ENCODE data around the gene ARL6IP1.

Gene ARL6IP1

DNA sequence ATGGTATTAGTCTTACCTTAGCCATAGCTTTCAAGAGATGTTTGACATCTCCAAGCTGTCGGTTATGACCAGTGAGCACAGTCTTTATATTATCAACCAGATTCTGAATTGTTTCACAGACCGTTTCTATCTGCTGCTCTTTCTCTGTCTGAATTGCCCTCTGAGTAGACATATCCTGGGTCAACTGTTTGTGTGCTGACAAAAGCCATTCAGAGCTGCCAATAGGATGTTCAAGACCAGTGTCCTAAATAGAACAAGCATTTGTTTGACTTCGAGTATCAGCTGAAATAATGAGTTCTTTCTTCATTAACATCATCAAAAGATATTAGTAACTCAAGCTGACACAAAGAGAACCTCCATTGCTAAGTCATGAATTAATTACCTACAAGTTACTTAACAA is 14.9 kb upstream of the ARL6IP1 start:
- no peak overlapping the region for H3K4me3 ChIP-seq (ENCODE audit: control insufficient read depth, low read depth, low read length)
- no peak for DNase-seq (ENCODE audit: low read depth)
- TF ChIP-seq CTCF (conservative IDR thresholded peaks at IDR 0.05; ENCODE audit: control insufficient read depth, insufficient read depth, low read depth, low read length), result no peak

- H3K4me3 ChIP-seq (ENCODE audit: control insufficient read depth, low read depth, low read length), result no peak overlapping the region
- no peak for DNase-seq (ENCODE audit: low read depth)
- TF ChIP-seq CTCF (conservative IDR thresholded peaks at IDR 0.05; ENCODE audit: control insufficient read depth, insufficient read depth, low read depth, low read length), result no peak
Observed at GRCh38 chr16:18811925-18812324, 10.6 kb upstream of the ARL6IP1 start.

GRCh38 chr16:18809165-18809564 is 7.8 kb upstream of the ARL6IP1 start:
- no peak for TF ChIP-seq CTCF (conservative IDR thresholded peaks at IDR 0.05; ENCODE audit: control insufficient read depth, insufficient read depth, low read depth, low read length)
- no peak for DNase-seq (ENCODE audit: low read depth)
- no peak overlapping the region for H3K4me3 ChIP-seq (ENCODE audit: control insufficient read depth, low read depth, low read length)

- DNase-seq (ENCODE audit: low read depth), result no peak
- H3K4me3 ChIP-seq (ENCODE audit: control insufficient read depth, low read depth, low read length), result no peak overlapping the region
- no peak for TF ChIP-seq CTCF (conservative IDR thresholded peaks at IDR 0.05; ENCODE audit: control insufficient read depth, insufficient read depth, low read depth, low read length)
Observed at GRCh38 chr16:18805257-18805773, 4.0 kb upstream of the ARL6IP1 start.

GRCh38 chr16:18804540-18804939 is 3.2 kb upstream of the ARL6IP1 start:
- TF ChIP-seq CTCF (conservative IDR thresholded peaks at IDR 0.05; ENCODE audit: control insufficient read depth, insufficient read depth, low read depth, low read length), result no peak
- H3K4me3 ChIP-seq (ENCODE audit: control insufficient read depth, low read depth, low read length), result no peak overlapping the region
- no peak for DNase-seq (ENCODE audit: low read depth)

DNA sequence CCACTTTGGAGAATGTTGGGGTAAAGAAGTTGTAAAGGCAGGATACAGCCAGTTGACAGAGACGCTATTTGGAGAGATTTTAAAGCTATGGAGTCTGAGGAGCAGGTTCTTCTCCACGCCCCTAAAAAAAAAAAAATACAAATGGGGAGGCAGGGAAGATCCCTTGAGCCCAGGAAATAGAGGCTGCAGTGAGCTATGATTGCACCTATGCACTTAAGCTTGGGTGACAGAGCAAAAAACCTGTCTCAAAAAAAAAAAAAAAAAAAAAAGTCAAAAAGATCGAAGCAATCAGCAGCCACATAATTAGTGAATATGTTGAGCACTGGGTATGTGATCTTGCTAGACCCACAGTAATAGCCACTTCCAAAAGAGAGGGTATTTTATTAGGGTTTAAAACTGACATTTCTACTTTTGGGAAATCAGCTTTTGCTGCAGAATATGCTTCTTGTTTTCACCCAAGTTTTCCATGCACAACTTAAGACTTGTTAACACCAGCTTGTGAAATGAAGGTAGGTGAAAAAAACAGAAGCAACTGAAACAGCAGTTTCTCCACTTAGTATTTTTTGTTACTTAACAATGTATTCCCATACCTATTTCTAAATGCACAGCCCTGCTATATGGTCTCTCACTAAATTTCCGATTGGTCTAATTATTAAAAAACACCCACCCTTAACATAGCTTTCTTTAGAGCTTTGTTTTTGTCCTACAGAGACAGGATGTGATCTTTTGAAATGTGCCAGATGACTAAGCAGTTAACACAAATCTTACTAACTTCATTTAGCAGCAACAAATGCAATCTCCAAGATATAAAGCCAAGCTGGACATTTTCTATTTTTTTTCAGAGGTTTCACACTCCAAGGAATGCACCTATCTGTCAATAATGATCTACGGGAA is 2.5 kb upstream of the ARL6IP1 start:
- H3K4me3 ChIP-seq (ENCODE audit: control insufficient read depth, low read depth, low read length), result no peak overlapping the region
- DNase-seq (ENCODE audit: low read depth), result peak; percentile 61
- TF ChIP-seq CTCF (conservative IDR thresholded peaks at IDR 0.05; ENCODE audit: control insufficient read depth, insufficient read depth, low read depth, low read length), result no peak

Data from fibroblast of mammary gland (primary cell).